T-helper 17 cell (primary cell): ENCODE results near the gene ANKS3. TPM values are rescaled to one million over a fixed set of nuclear protein-coding genes. Genes with fewer than 3 reads are reported as not detected.

Experiments used
- ATAC-seq: fragments of 150-1000 bp; cut with Tn5 transposase; 2 replicates; pipeline ENCODE4 v1.10.0; 2021; ENCODE audit warnings: mild to moderate bottlenecking, moderate library complexity
- DNase-seq, 3 donors: peaks; one replicate each; pipeline versions ENCODE4 v3.0.0 to v3.0.0-alpha.2; 2020 to 2021
- H3K9me3 ChIP-seq: one replicate; pipeline ENCODE4 v1.7.0; 2013; ENCODE audit warnings: low read length, mild to moderate bottlenecking; ENCODE audit not compliant: control insufficient read depth, poor library complexity, severe bottlenecking
- H3K27ac Mint-ChIP-seq: one replicate; pipeline ENCODE4 v1.8.0; 2022; ENCODE audit warnings: mild to moderate bottlenecking, moderate library complexity, mixed read lengths
- H3K27me3 Mint-ChIP-seq: one replicate; pipeline ENCODE4 v1.8.0; 2022; ENCODE audit warnings: mixed read lengths
- H3K36me3 Mint-ChIP-seq: one replicate; pipeline ENCODE4 v1.8.0; 2022; ENCODE audit warnings: low read depth, mixed read lengths
- H3K4me1 Mint-ChIP-seq: one replicate; pipeline ENCODE4 v1.8.0; 2022; ENCODE audit warnings: mild to moderate bottlenecking, mixed read lengths
- H3K4me3 Mint-ChIP-seq: one replicate; pipeline ENCODE4 v1.8.0; 2022; ENCODE audit warnings: mild to moderate bottlenecking, moderate library complexity, mixed read lengths
- total RNA-seq, 4 donors: library from RNA in 2 of 4; stranded (reverse) in 2 of 4; gene quantifications; one replicate each; pipeline ENCODE4 v1.2.3 and lab custom pipeline; 2022 to 2026

Gene ANKS3
- total RNA-seq, 2 donors from 2014 or later: 15.6 to 20.0 TPM

GRCh38 chr16:4687416-4687815, 46.7 kb downstream of the ANKS3 start:
- Mint-ChIP-seq H3K27me3 (no peaks in the 10 kb centered on the region), H3K4me1 (peaks cover 8% of the 10 kb centered on the region), H3K27ac (no peak overlapping the region), H3K4me3 (no peak overlapping the region), H3K36me3 (peaks cover 3% of the 10 kb centered on the region)
- no peaks in the 10 kb centered on the region for H3K9me3 ChIP-seq
- ATAC-seq (no peak), DNase-seq (peak in 1 of 3 donors; percentile 0)

GRCh38 chr16:4686497-4687210, 47.4 kb downstream of the ANKS3 start:
- DNase-seq: no peak
- H3K9me3 ChIP-seq: no peaks in the 10 kb centered on the region
- Mint-ChIP-seq H3K4me3 (no peak overlapping the region), H3K36me3 (peaks cover 4% of the 10 kb centered on the region), H3K27me3 (no peaks in the 10 kb centered on the region), H3K4me1 (peaks cover 8% of the 10 kb centered on the region), H3K27ac (no peak overlapping the region)
- no peak for ATAC-seq

- H3K27ac Mint-ChIP-seq: no peak overlapping the region
- no peak for ATAC-seq
- DNase-seq: no peak
- no peak overlapping the region for H3K4me3 Mint-ChIP-seq
- no peaks in the 10 kb centered on the region for H3K9me3 ChIP-seq
- H3K4me1 Mint-ChIP-seq: peaks cover 6% of the 10 kb centered on the region
- no peaks in the 10 kb centered on the region for H3K27me3 Mint-ChIP-seq
- peaks cover 5% of the 10 kb centered on the region for H3K36me3 Mint-ChIP-seq
These were observed 48.1 kb downstream of the ANKS3 start for GRCh38 chr16:4685776-4686496.

GRCh38 chr16:4685292-4685691, 48.8 kb downstream of the ANKS3 start:
- DNase-seq (no peak), ATAC-seq (no peak)
- no peaks in the 10 kb centered on the region for H3K9me3 ChIP-seq
- Mint-ChIP-seq H3K4me1 (peaks cover 4% of the 10 kb centered on the region), H3K27me3 (no peaks in the 10 kb centered on the region), H3K27ac (no peak overlapping the region), H3K36me3 (peaks cover 5% of the 10 kb centered on the region), H3K4me3 (no peak overlapping the region)

GRCh38 chr16:4684763-4685162, 49.3 kb downstream of the ANKS3 start:
- H3K4me1 Mint-ChIP-seq: peaks cover 4% of the 10 kb centered on the region
- no peaks in the 10 kb centered on the region for H3K27me3 Mint-ChIP-seq
- no peak for ATAC-seq
- H3K36me3 Mint-ChIP-seq: peaks cover 5% of the 10 kb centered on the region
- H3K4me3 Mint-ChIP-seq: no peak overlapping the region
- H3K27ac Mint-ChIP-seq: no peak overlapping the region
- no peak for DNase-seq
- H3K9me3 ChIP-seq: no peaks in the 10 kb centered on the region

GRCh38 chr16:4684058-4684715, 49.9 kb downstream of the ANKS3 start:
- no peak overlapping the region for H3K4me3 Mint-ChIP-seq

GRCh38 chr16:4683255-4684057, 50.6 kb downstream of the ANKS3 start:
- H3K9me3 ChIP-seq: no peaks in the 10 kb centered on the region
- no peak overlapping the region for H3K27ac Mint-ChIP-seq
- no peak overlapping the region for H3K4me3 Mint-ChIP-seq
- H3K4me1 Mint-ChIP-seq: peaks cover 4% of the 10 kb centered on the region
- DNase-seq: no peak
- ATAC-seq: no peak
- H3K27me3 Mint-ChIP-seq: no peaks in the 10 kb centered on the region
- H3K36me3 Mint-ChIP-seq: peaks cover 5% of the 10 kb centered on the region

More at GRCh38 chr16:4684058-4684715, 49.9 kb downstream of the ANKS3 start:
- no peaks in the 10 kb centered on the region for H3K9me3 ChIP-seq
- H3K36me3 Mint-ChIP-seq: peaks cover 5% of the 10 kb centered on the region
- no peak for DNase-seq
- H3K27me3 Mint-ChIP-seq: no peaks in the 10 kb centered on the region
- peaks cover 4% of the 10 kb centered on the region for H3K4me1 Mint-ChIP-seq
- ATAC-seq: no peak
- no peak overlapping the region for H3K27ac Mint-ChIP-seq

- H3K36me3 Mint-ChIP-seq: peaks cover 9% of the 10 kb centered on the region
- no peaks in the 10 kb centered on the region for H3K9me3 ChIP-seq
- H3K27ac Mint-ChIP-seq: no peak overlapping the region
- peaks cover 9% of the 10 kb centered on the region for H3K4me1 Mint-ChIP-seq
- no peak for DNase-seq
- peak; percentile 59 for ATAC-seq
- no peaks in the 10 kb centered on the region for H3K27me3 Mint-ChIP-seq
- H3K4me3 Mint-ChIP-seq: no peak overlapping the region
These were observed 51.3 kb downstream of the ANKS3 start for GRCh38 chr16:4682616-4683254.

- Mint-ChIP-seq H3K4me1 (peaks cover 10% of the 10 kb centered on the region), H3K36me3 (peaks cover 9% of the 10 kb centered on the region), H3K27me3 (no peaks in the 10 kb centered on the region), H3K27ac (peak overlapping the region; percentile 54), H3K4me3 (no peak overlapping the region)
- DNase-seq: no peak
- ATAC-seq: no peak
- H3K9me3 ChIP-seq: no peaks in the 10 kb centered on the region
These were observed 51.9 kb downstream of the ANKS3 start for GRCh38 chr16:4682084-4682591.

GRCh38 chr16:4681471-4682083, 52.5 kb downstream of the ANKS3 start:
- Mint-ChIP-seq H3K27ac (peak overlapping the region; percentile 54), H3K4me1 (peaks cover 15% of the 10 kb centered on the region), H3K4me3 (no peak overlapping the region), H3K36me3 (peaks cover 9% of the 10 kb centered on the region), H3K27me3 (no peaks in the 10 kb centered on the region)
- no peak for ATAC-seq
- no peak for DNase-seq
- H3K9me3 ChIP-seq: no peaks in the 10 kb centered on the region

- peak overlapping the region; percentile 63 for H3K4me3 Mint-ChIP-seq
These were observed 53.2 kb downstream of the ANKS3 start for GRCh38 chr16:4680673-4681470.

More at GRCh38 chr16:4680673-4681470, 53.2 kb downstream of the ANKS3 start:
- no peaks in the 10 kb centered on the region for H3K9me3 ChIP-seq
- Mint-ChIP-seq H3K27me3 (no peaks in the 10 kb centered on the region), H3K4me1 (peaks cover 22% of the 10 kb centered on the region), H3K27ac (no peak overlapping the region), H3K36me3 (peaks cover 9% of the 10 kb centered on the region)
- DNase-seq (no peak), ATAC-seq (no peak)
